K562 (cell line): ENCODE results near the gene DDAH2. TPM values are rescaled to one million over a fixed set of nuclear protein-coding genes. Genes with fewer than 3 reads are reported as not detected.

Experiments
- BRF1 ChIP-seq: IDR thresholded peaks from 3 replicates; pipeline ENCODE4 v1.6.1; 2011; ENCODE audit warnings: borderline replicate concordance, mild to moderate bottlenecking; ENCODE audit not compliant: insufficient read length; ENCODE audit errors: extremely low read depth
- E2F4 ChIP-seq: sonication (generic); formaldehyde crosslinking; IDR thresholded peaks from 2 replicates; pipeline ENCODE4 v1.8.0; 2022; ENCODE audit warnings: mild to moderate bottlenecking, low read depth, missing genetic modification reagents
- KDM1A ChIP-seq, 2 experiments: fragments of 450-650 bp; IDR thresholded peaks; 2 replicates each; pipeline ENCODE4 v1.6.1; 2016; ENCODE audit warnings: mild to moderate bottlenecking in 2 of 2
- PBX2 ChIP-seq, 2 experiments: IDR thresholded peaks in 1 of 2; conservative IDR thresholded peaks in 1 of 2; 2 replicates each; pipeline ENCODE4 v1.6.1; 2016; ENCODE audit warnings: low read depth in 2 of 2, mild to moderate bottlenecking in 1 of 2, missing compliant biosample characterization in 1 of 2, missing genetic modification characterization in 1 of 2, moderate library complexity in 1 of 2
- RHOXF2B ChIP-seq: fragments of 250-450 bp; sonication (Bioruptor Pico); conservative IDR thresholded peaks from 2 replicates; pipeline ENCODE4 v1.5.1; 2021
- SMARCE1 ChIP-seq: fragments of 450-650 bp; IDR thresholded peaks from 2 replicates; pipeline ENCODE4 v1.7.1; 2016; ENCODE audit warnings: mild to moderate bottlenecking
- SP2 ChIP-seq: IDR thresholded peaks from 2 replicates; pipeline ENCODE4 v1.6.1; 2011; ENCODE audit warnings: mild to moderate bottlenecking, low read depth, low read length, moderate library complexity; ENCODE audit not compliant: poor library complexity, severe bottlenecking; ENCODE audit errors: extremely low read depth
- TCFL5 ChIP-seq: fragments of 250-450 bp; sonication (Bioruptor Pico); conservative IDR thresholded peaks from 2 replicates; pipeline ENCODE4 v1.6.1; 2021; ENCODE audit warnings: mild to moderate bottlenecking, moderate library complexity, matching md5 sums
- TFAP4 ChIP-seq: sonication (generic); formaldehyde crosslinking; IDR thresholded peaks from 2 replicates; pipeline ENCODE4 v1.8.0; 2022; ENCODE audit warnings: missing genetic modification reagents, mild to moderate bottlenecking, moderate library complexity, borderline replicate concordance
- ZNF224 ChIP-seq: sonication (generic); formaldehyde crosslinking; IDR thresholded peaks from 2 replicates; pipeline ENCODE4 v1.8.0; 2022; ENCODE audit warnings: mild to moderate bottlenecking, missing genetic modification reagents
- ZNF347 ChIP-seq: fragments of 450-650 bp; formaldehyde crosslinking; IDR thresholded peaks from 2 replicates; pipeline ENCODE4 v1.4.0; 2020; ENCODE audit warnings: low read depth, mild to moderate bottlenecking, moderate library complexity
- ZNF407 ChIP-seq: fragments of 450-650 bp; IDR thresholded peaks from 2 replicates; pipeline ENCODE4 v1.6.1; 2016; ENCODE audit warnings: low read depth
- polyA plus RNA-seq, 8 experiments: library from polyadenylated mRNA; depleted of rRNA in 4 of 8; stranded (reverse) in 5 of 8; unstranded in 3 of 8; fragments of >200 nt; fragmentation: Nextera tagmentation in 2 of 8; fragmentation: Illumina TruSeq in 1 of 8; extraction: Ambion mirVana in 2 of 8; extraction: Trizol in 1 of 8; gene quantifications; 2 replicates each; pipeline versions ENCODE4 v1.2.1 to v1.2.3, GENCODE V29; 2011 to 2014; ENCODE audit warnings: inconsistent platforms in 1 of 8, missing spikeins in 1 of 8
- total RNA-seq, 7 experiments: library from RNA; depleted of rRNA in 6 of 7; stranded (reverse); fragments of >200 nt in 6 of 7; fragmentation: Illumina TruSeq in 2 of 7; extraction: Trizol in 2 of 7; gene quantifications; 2 replicates each; pipeline versions ENCODE4 v1.2.1 to v1.2.3, GENCODE V29; 2011 to 2021; ENCODE audit warnings: low replicate concordance in 1 of 7

Gene DDAH2
- total and polyA plus RNA-seq, 9 of the 15 experiments (the other 6 are each of a cell fraction or from before 2014, with no cell fraction given), result 1.8 to 45.4 (median 21.4) TPM

- no peak for TF ChIP-seq PBX2 (CRISPR knock-in tag; IDR thresholded peaks at IDR 0.05; ENCODE audit: low read depth)
- 0 out of 2 replicates have a peak, but pooled peaks have one; percentile 28 for TF ChIP-seq PBX2 (tag; conservative IDR thresholded peaks at IDR 0.05; ENCODE audit: low read depth)
- TF ChIP-seq BRF1, result no peak
- peak; percentile 64; the same call in 1 of the 2 replicates for TF ChIP-seq TFAP4
- no peak for TF ChIP-seq ZNF407
- no peak for TF ChIP-seq ZNF347
- peak; percentile 100 for TF ChIP-seq SMARCE1
- TF ChIP-seq TCFL5 (CRISPR knock-in tag), result no peak
- TF ChIP-seq KDM1A (IDR thresholded peaks at IDR 0.05), result peak; percentile 89 to 92
- peak; percentile 21; the same call in 1 of the 2 replicates for TF ChIP-seq RHOXF2B (CRISPR knock-in tag)
- TF ChIP-seq SP2, result no peak
- TF ChIP-seq E2F4 (CRISPR knock-in tag), result 0 out of 2 replicates have a peak, but pooled peaks have one; percentile 19
- 0 out of 2 replicates have a peak, but pooled peaks have one; percentile 18 for TF ChIP-seq ZNF224 (CRISPR knock-in tag)
Measured at GRCh38 chr6:31690231-31691077, 38.6 kb downstream of the DDAH2 start (continued).
